Lower leg skin (tissue), 3 donors: Measurements from ENCODE around the gene MOG.

Experiments used
- CTCF ChIP-seq, 3 donors: fragments of 450-650 bp; IDR thresholded peaks; one replicate each; pipeline ENCODE4 v1.5.1; 2016; ENCODE audit warnings: antibody characterized with exemption in 3 of 3, mild to moderate bottlenecking in 3 of 3, moderate library complexity in 2 of 3
- POLR2A ChIP-seq, 2 donors: fragments of 450-650 bp; IDR thresholded peaks; one replicate each; pipeline ENCODE4 v1.6.1; 2016 to 2017; ENCODE audit warnings: antibody characterized with exemption in 2 of 2, mild to moderate bottlenecking in 1 of 2, moderate library complexity in 1 of 2

GRCh38 chr6:29694637-29695036 is 37.7 kb downstream of the MOG start:
- TF ChIP-seq CTCF (IDR thresholded peaks at IDR 0.05), result no peak
- TF ChIP-seq POLR2A (IDR thresholded peaks at IDR 0.05), result no peak
